HEK293 (cell line): ENCODE results near the gene CEP104.
"Not testable (repeated sequence)": the region's sequence is repeated elsewhere in the genome, so short reads cannot be mapped to it uniquely, and the experiment has no call there.

Source experiments
- CTCF ChIA-PET: fragments of 350-600 bp; formaldehyde crosslinking; extraction: SDS; loops from one replicate; lab custom pipeline; 2021; ENCODE audit warnings: antibody characterized with exemption; lab: Yijun Ruan, JAX
- POLR2A ChIA-PET: fragments of 300-600 bp; formaldehyde crosslinking; extraction: SDS; loops from one replicate; lab custom pipeline; 2020; ENCODE audit warnings: antibody characterized with exemption, inconsistent platforms; lab: Yijun Ruan, JAX
- H3K27ac ChIP-seq: fragments of 200-500 bp; sonication (Bioruptor generic); 2 replicates; pipeline ENCODE4 v1.5.1; 2014; ENCODE audit warnings: low read depth, low read length, control low read depth, inconsistent platforms; ENCODE audit errors: extremely low read depth
- H3K36me3 ChIP-seq, 2 experiments: fragments of 200-500 bp in 1 of 2; sonication (Bioruptor generic) in 1 of 2; 1 replicate in 1 of 2; 2 replicates in 1 of 2; pipeline ENCODE4 v1.5.1; 2014 to 2017; ENCODE audit warnings: inconsistent platforms in 2 of 2, low read length in 2 of 2; ENCODE audit not compliant: control insufficient read depth in 2 of 2, insufficient read depth in 1 of 2
- H3K4me1 ChIP-seq: fragments of 200-500 bp; sonication (Bioruptor generic); 2 replicates; pipeline ENCODE4 v1.5.1; 2014; ENCODE audit warnings: mild to moderate bottlenecking, low read length, inconsistent platforms; ENCODE audit not compliant: control insufficient read depth, insufficient read depth
- H3K4me3 ChIP-seq: 2 replicates; pipeline ENCODE4 v1.5.1; 2011; ENCODE audit warnings: low read depth, mild to moderate bottlenecking, control low read depth, low read length, moderate library complexity
- H3K9me3 ChIP-seq: fragments of 200-500 bp; sonication (Bioruptor generic); 2 replicates; pipeline ENCODE4 v1.5.1; 2014; ENCODE audit warnings: low read depth, low read length, inconsistent platforms; ENCODE audit not compliant: control insufficient read depth, insufficient read depth
- EGR2 ChIP-seq: fragments of 450-650 bp; formaldehyde crosslinking; IDR thresholded peaks from 2 replicates; pipeline ENCODE4 v1.5.1; 2016; ENCODE audit warnings: low read depth, missing biosample characterization, missing genetic modification characterization
- HOXC10 ChIP-seq: sonication (generic); formaldehyde crosslinking; IDR thresholded peaks from 2 replicates; pipeline ENCODE4 v1.8.1; 2023; ENCODE audit warnings: mild to moderate bottlenecking, missing genetic modification reagents
- HOXD13 ChIP-seq: sonication (generic); formaldehyde crosslinking; IDR thresholded peaks from 2 replicates; pipeline ENCODE4 v1.8.0; 2022; ENCODE audit warnings: missing genetic modification reagents, borderline replicate concordance
- MYNN ChIP-seq: fragments of 450-650 bp; formaldehyde crosslinking; IDR thresholded peaks from 2 replicates; pipeline ENCODE4 v1.5.1; 2016; ENCODE audit warnings: missing biosample characterization, missing genetic modification characterization, borderline replicate concordance
- SALL2 ChIP-seq: fragments of 450-650 bp; formaldehyde crosslinking; IDR thresholded peaks from 2 replicates; pipeline ENCODE4 v1.5.0; 2017; ENCODE audit warnings: missing biosample characterization, mild to moderate bottlenecking, missing genetic modification characterization, borderline replicate concordance
- SETDB1 ChIP-seq: IDR thresholded peaks from one replicate; pipeline ENCODE4 v1.6.1; 2017; ENCODE audit warnings: mild to moderate bottlenecking, low read length, moderate library complexity, mixed read lengths; ENCODE audit not compliant: insufficient read length
- ZEB2 ChIP-seq: fragments of 450-650 bp; formaldehyde crosslinking; IDR thresholded peaks from 2 replicates; pipeline ENCODE4 v1.5.1; 2016; ENCODE audit warnings: missing biosample characterization, missing genetic modification characterization
- ZFP69B ChIP-seq: fragments of 450-650 bp; formaldehyde crosslinking; IDR thresholded peaks from 2 replicates; pipeline ENCODE4 v1.5.1; 2016; ENCODE audit warnings: missing biosample characterization, missing genetic modification characterization
- ZIC2 ChIP-seq: fragments of 450-650 bp; formaldehyde crosslinking; IDR thresholded peaks from 2 replicates; pipeline ENCODE4 v1.5.1; 2016; ENCODE audit warnings: missing biosample characterization, missing genetic modification characterization
- ZNF114 ChIP-seq: fragments of 450-650 bp; formaldehyde crosslinking; IDR thresholded peaks from 2 replicates; pipeline ENCODE4 v1.5.0; 2017; ENCODE audit warnings: missing biosample characterization, missing genetic modification characterization
- ZNF132 ChIP-seq: fragments of 450-650 bp; formaldehyde crosslinking; IDR thresholded peaks from 2 replicates; pipeline ENCODE4 v1.5.1; 2017; ENCODE audit warnings: missing biosample characterization, missing genetic modification characterization, borderline replicate concordance
- ZNF366 ChIP-seq: fragments of 450-650 bp; formaldehyde crosslinking; conservative IDR thresholded peaks from 2 replicates; pipeline ENCODE4 v1.5.1; 2016; ENCODE audit warnings: missing biosample characterization, missing genetic modification characterization
- ZNF423 ChIP-seq: fragments of 450-650 bp; formaldehyde crosslinking; IDR thresholded peaks from 2 replicates; pipeline ENCODE4 v1.5.1; 2016; ENCODE audit warnings: missing biosample characterization, missing genetic modification characterization
- ZNF426 ChIP-seq: fragments of 450-650 bp; formaldehyde crosslinking; IDR thresholded peaks from 2 replicates; pipeline ENCODE4 v1.5.1; 2017; ENCODE audit warnings: missing biosample characterization, missing genetic modification characterization, mild to moderate bottlenecking, inconsistent platforms, moderate library complexity
- ZNF530 ChIP-seq: fragments of 450-650 bp; formaldehyde crosslinking; IDR thresholded peaks from 2 replicates; pipeline ENCODE4 v1.5.1; 2016; ENCODE audit warnings: low read depth, missing biosample characterization, missing genetic modification characterization
- ZNF768 ChIP-seq: fragments of 450-650 bp; formaldehyde crosslinking; IDR thresholded peaks from 2 replicates; pipeline ENCODE4 v1.5.1; 2018; ENCODE audit warnings: missing biosample characterization, mild to moderate bottlenecking, missing genetic modification characterization
- TF ChIP-seq, protein P1 (sequence below): fragments of 450-650 bp; formaldehyde crosslinking; IDR thresholded peaks from 2 replicates; pipeline ENCODE4 v1.5.1; 2016; ENCODE audit warnings: missing biosample characterization, missing genetic modification characterization, low read depth
- TF ChIP-seq, protein P2 (sequence below): fragments of 450-650 bp; formaldehyde crosslinking; IDR thresholded peaks from 2 replicates; pipeline ENCODE4 v1.5.1; 2016; ENCODE audit warnings: missing biosample characterization, missing genetic modification characterization
- TF ChIP-seq, protein P3 (sequence below): fragments of 450-650 bp; formaldehyde crosslinking; IDR thresholded peaks from 2 replicates; pipeline ENCODE4 v1.5.1; 2016; ENCODE audit warnings: missing biosample characterization, missing genetic modification characterization

CEP104 gene

DNA sequence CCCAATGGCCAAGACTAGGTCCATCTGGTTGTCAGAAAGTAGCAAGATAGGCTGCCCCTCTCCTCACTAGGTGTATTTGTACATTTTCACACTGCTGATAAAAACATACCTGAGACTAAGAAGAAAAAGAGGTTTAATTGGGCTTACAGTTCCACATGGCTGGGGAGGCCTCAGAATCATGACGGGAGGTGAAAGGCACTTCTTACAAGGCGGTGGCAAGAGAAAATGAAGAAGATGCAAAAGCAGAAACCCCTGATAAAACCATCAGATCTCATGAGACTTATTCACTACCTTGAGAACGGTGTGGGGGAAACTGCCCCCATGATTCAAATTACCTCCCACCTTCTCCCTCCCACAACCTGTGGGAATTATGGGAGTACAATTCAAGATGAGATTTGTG is 56.2 kb downstream of the CEP104 start:
- H3K4me1 ChIP-seq, H3K4me3 ChIP-seq, POLR2A ChIA-PET, H3K27ac ChIP-seq, H3K9me3 ChIP-seq, H3K36me3 ChIP-seq: not testable (repeated sequence)
- TF ChIP-seq EGR2: peak; percentile 19; the same call in 1 of the 2 replicates
- CTCF ChIA-PET: interaction anchor here (2.0 kb wide), 2 partner anchors 15 to 25 kb away, joined by 10 to 11 read pairs; no protein-coding TSS in a partner anchor

DNA sequence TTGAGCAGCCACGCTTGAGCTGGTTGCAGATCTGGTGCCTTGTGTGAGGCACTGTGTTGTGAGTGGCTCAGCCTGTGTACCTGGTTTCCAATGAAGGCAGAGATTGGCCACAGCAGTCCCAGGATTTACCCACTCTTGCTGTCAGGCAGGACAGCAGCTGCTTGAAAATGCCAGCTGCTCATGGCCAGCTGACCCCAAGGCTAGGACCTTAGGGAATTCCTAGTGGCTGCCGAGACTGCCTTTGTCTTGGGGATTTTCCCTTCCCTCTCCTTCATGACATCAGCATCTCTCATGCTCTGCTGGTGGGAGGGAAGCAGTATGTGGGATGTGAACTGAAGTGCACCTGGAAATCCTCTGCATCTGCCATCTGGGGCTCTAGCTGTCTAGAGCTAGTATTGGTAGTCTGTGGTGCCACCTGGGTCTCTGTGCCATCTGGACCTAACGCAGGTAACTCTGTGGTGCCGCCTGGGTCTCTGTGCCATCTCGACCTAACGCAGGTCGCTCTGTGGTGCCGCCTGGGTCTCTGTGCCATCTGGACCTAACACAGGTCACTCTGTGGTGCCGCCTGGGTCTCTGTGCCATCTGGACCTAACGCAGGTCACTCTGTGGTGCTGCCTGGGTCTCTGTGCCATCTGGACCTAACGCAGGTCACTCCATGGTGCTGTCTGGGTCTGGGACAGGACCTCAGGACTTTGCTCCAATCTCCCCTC is 56.9 kb downstream of the CEP104 start:
- Histone ChIP-seq H3K36me3 (no peaks in the 10 kb centered on the region), H3K9me3 (no peaks in the 10 kb centered on the region), H3K27ac (no peak overlapping the region), H3K4me1 (peaks cover under 1% of the 10 kb centered on the region; the same call in 1 of the 2 replicates), H3K4me3 (no peak overlapping the region)
- ChIA-PET POLR2A (interaction anchor here (1.4 kb wide), 1 partner anchor 28 kb away, joined by 3 read pairs; no protein-coding TSS in a partner anchor), CTCF (interaction anchor here (0.6 to 1.1 kb wide), 3 partner anchors 24 to 327 kb away, joined by 3 to 4 read pairs (median 3); no protein-coding TSS in a partner anchor)
- TF ChIP-seq ZNF366: no peak
- peak; percentile 56; the same call in 1 of the 2 replicates for TF ChIP-seq EGR2

DNA sequence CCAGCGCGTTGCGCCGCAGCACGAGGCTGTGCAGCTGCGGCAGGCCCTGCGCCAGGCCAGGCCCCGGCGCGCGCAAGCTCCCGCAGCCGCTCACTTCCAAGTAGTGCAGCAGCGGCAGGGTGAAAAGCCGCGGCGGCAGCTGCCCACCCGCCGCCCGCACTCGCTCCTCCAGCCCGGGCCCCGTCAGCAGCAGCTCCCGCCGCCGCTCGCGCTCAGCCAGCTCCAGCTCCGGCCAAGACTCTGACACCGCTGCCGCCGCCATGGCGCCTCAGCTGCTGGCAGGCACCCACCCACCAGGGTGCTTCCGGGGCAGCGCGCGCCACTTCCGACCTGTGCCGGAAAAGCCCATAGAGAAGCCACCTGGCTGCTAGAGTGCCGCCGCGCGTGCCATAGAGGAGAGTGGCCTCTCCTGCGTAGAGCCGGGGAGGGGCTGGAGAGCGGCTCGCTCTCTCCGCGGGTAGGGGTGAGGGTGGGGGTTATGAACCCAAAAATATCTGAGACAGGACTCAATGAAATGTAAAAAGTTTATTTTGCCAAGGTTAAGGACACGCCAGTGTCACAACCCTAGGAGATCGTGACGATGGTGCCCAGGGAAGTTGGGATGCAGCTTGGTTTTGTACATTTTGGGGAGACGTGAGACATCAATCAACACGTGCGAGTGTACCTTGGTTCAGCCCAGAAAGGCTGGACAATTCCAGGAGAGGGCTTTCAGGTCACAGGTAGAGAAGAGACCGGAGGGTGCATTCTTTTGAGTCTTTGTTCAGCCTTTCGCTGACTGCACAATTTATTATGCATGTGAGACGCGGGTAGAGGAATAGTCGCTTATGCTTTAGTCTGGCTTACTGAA is 60.6 kb downstream of the CEP104 start, which contains the start of gene LRRC47:
Gene LRRC47 (minus strand): TSS at position 284 of the 847 bp plus-strand sequence. CDS start 22 bp downstream, at position 262.
- Histone ChIP-seq H3K36me3 (peaks cover 4 to 23% of the 10 kb centered on the region in 2 experiments; a peak in 2 of 3 replicates), H3K4me3 (peak within 1 kb of the TSS; percentile 93), H3K27ac (peak within 1 kb of the TSS; percentile 63; the same call in 1 of the 2 replicates), H3K9me3 (no peaks in the 10 kb centered on the region), H3K4me1 (peaks cover 3% of the 10 kb centered on the region; the same call in 1 of the 2 replicates)
- ChIA-PET POLR2A (interaction anchor here (0.6 to 2.1 kb wide), 7 partner anchors 11 to 104 kb away, joined by 3 to 7 read pairs (median 3); partner anchors contain the start of genes CEP104 and DFFB), CTCF (interaction anchor here (0.6 to 0.9 kb wide), 2 partner anchors 99 to 312 kb away, joined by 3 to 4 read pairs; no protein-coding TSS in a partner anchor)
- TF ChIP-seq MYNN (tag by site-specific recombination): no peak
- TF ChIP-seq ZNF768 (tag by site-specific recombination): no peak
- no peak for TF ChIP-seq SETDB1
- peak; percentile 54 for TF ChIP-seq ZIC2 (tag by site-specific recombination)
- 0 out of 2 replicates have a peak, but pooled peaks have one; percentile 40 for TF ChIP-seq ZEB2 (tag by site-specific recombination)
- TF ChIP-seq HOXD13 (CRISPR knock-in tag): no peak
- TF ChIP-seq, protein P1, sequence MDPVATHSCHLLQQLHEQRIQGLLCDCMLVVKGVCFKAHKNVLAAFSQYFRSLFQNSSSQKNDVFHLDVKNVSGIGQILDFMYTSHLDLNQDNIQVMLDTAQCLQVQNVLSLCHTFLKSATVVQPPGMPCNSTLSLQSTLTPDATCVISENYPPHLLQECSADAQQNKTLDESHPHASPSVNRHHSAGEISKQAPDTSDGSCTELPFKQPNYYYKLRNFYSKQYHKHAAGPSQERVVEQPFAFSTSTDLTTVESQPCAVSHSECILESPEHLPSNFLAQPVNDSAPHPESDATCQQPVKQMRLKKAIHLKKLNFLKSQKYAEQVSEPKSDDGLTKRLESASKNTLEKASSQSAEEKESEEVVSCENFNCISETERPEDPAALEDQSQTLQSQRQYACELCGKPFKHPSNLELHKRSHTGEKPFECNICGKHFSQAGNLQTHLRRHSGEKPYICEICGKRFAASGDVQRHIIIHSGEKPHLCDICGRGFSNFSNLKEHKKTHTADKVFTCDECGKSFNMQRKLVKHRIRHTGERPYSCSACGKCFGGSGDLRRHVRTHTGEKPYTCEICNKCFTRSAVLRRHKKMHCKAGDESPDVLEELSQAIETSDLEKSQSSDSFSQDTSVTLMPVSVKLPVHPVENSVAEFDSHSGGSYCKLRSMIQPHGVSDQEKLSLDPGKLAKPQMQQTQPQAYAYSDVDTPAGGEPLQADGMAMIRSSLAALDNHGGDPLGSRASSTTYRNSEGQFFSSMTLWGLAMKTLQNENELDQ (tag by site-specific recombination): no peak
- TF ChIP-seq HOXC10 (CRISPR knock-in tag): no peak; the same call in 1 of the 2 replicates
- TF ChIP-seq ZNF426 (tag by site-specific recombination): no peak
- TF ChIP-seq, protein P2, sequence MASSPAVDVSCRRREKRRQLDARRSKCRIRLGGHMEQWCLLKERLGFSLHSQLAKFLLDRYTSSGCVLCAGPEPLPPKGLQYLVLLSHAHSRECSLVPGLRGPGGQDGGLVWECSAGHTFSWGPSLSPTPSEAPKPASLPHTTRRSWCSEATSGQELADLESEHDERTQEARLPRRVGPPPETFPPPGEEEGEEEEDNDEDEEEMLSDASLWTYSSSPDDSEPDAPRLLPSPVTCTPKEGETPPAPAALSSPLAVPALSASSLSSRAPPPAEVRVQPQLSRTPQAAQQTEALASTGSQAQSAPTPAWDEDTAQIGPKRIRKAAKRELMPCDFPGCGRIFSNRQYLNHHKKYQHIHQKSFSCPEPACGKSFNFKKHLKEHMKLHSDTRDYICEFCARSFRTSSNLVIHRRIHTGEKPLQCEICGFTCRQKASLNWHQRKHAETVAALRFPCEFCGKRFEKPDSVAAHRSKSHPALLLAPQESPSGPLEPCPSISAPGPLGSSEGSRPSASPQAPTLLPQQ (tag by site-specific recombination): peak; percentile 28; the same call in 1 of the 2 replicates
- no peak for TF ChIP-seq SALL2 (tag by site-specific recombination)
- no peak for TF ChIP-seq ZNF114 (tag by site-specific recombination)
- no peak for TF ChIP-seq ZNF132 (tag by site-specific recombination)
- TF ChIP-seq, protein P3, sequence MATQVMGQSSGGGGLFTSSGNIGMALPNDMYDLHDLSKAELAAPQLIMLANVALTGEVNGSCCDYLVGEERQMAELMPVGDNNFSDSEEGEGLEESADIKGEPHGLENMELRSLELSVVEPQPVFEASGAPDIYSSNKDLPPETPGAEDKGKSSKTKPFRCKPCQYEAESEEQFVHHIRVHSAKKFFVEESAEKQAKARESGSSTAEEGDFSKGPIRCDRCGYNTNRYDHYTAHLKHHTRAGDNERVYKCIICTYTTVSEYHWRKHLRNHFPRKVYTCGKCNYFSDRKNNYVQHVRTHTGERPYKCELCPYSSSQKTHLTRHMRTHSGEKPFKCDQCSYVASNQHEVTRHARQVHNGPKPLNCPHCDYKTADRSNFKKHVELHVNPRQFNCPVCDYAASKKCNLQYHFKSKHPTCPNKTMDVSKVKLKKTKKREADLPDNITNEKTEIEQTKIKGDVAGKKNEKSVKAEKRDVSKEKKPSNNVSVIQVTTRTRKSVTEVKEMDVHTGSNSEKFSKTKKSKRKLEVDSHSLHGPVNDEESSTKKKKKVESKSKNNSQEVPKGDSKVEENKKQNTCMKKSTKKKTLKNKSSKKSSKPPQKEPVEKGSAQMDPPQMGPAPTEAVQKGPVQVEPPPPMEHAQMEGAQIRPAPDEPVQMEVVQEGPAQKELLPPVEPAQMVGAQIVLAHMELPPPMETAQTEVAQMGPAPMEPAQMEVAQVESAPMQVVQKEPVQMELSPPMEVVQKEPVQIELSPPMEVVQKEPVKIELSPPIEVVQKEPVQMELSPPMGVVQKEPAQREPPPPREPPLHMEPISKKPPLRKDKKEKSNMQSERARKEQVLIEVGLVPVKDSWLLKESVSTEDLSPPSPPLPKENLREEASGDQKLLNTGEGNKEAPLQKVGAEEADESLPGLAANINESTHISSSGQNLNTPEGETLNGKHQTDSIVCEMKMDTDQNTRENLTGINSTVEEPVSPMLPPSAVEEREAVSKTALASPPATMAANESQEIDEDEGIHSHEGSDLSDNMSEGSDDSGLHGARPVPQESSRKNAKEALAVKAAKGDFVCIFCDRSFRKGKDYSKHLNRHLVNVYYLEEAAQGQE (tag by site-specific recombination): peak; percentile 62; the same call in 1 of the 2 replicates
- TF ChIP-seq EGR2: peak; percentile 51; the same call in 1 of the 2 replicates
- 0 out of 2 replicates have a peak, but pooled peaks have one; percentile 21 for TF ChIP-seq ZFP69B
- no peak for TF ChIP-seq ZNF530 (tag by site-specific recombination)
- TF ChIP-seq ZNF423: peak; percentile 53; the same call in 1 of the 2 replicates
